Trophoblast cell (in vitro differentiated cells and primary cell): ENCODE measurements around the gene TNFRSF12A.

Experiments used
- DNase-seq, 2 donors: peaks; one replicate each; pipeline ENCODE4 v3.0.0-alpha.2; 2016
- H2AFZ ChIP-seq: 2 replicates; pipeline ENCODE4 v1.6.1; 2013; ENCODE audit warnings: low read length, moderate library complexity, mild to moderate bottlenecking; ENCODE audit not compliant: insufficient read depth, poor library complexity
- H2AK5ac ChIP-seq: 2 replicates; pipeline ENCODE4 v1.6.1; 2013; ENCODE audit warnings: mild to moderate bottlenecking, low read length
- H2BK120ac ChIP-seq: 2 replicates; pipeline ENCODE4 v1.6.1; 2013; ENCODE audit warnings: low read length, mild to moderate bottlenecking, moderate library complexity; ENCODE audit not compliant: insufficient read depth, poor library complexity
- H2BK12ac ChIP-seq: 2 replicates; pipeline ENCODE4 v1.6.1; 2013; ENCODE audit warnings: mild to moderate bottlenecking, low read length, moderate library complexity
- H2BK5ac ChIP-seq: 2 replicates; pipeline ENCODE4 v1.6.1; 2013; ENCODE audit warnings: low read length, low read depth, moderate library complexity, mild to moderate bottlenecking; ENCODE audit not compliant: poor library complexity
- H3K14ac ChIP-seq: 2 replicates; pipeline ENCODE4 v1.6.1; 2013; ENCODE audit warnings: mild to moderate bottlenecking, low read length
- H3K18ac ChIP-seq: 2 replicates; pipeline ENCODE4 v1.6.1; 2013; ENCODE audit warnings: mild to moderate bottlenecking, low read length
- H3K23ac ChIP-seq: 2 replicates; pipeline ENCODE4 v1.6.1; 2013; ENCODE audit warnings: low read length
- H3K27ac ChIP-seq: 2 replicates; pipeline ENCODE4 v1.5.1; 2013; ENCODE audit warnings: low read depth, mild to moderate bottlenecking, inconsistent platforms, low read length, moderate library complexity
- H3K27me3 ChIP-seq: 2 replicates; pipeline ENCODE4 v1.6.1; 2013; ENCODE audit warnings: inconsistent platforms, mild to moderate bottlenecking, low read length, moderate library complexity; ENCODE audit not compliant: insufficient read depth
- H3K36me3 ChIP-seq, 2 experiments: 1 replicate in 1 of 2; 2 replicates in 1 of 2; pipeline ENCODE4 v1.6.1; 2013; ENCODE audit warnings: low read length in 2 of 2, mild to moderate bottlenecking in 2 of 2, moderate library complexity in 1 of 2; ENCODE audit not compliant: insufficient read depth in 2 of 2, control insufficient read depth in 1 of 2
- H3K4ac ChIP-seq: 2 replicates; pipeline ENCODE4 v1.6.1; 2013; ENCODE audit warnings: low read depth, mild to moderate bottlenecking, low read length, moderate library complexity
- H3K4me1 ChIP-seq, 2 experiments: 1 replicate in 1 of 2; 2 replicates in 1 of 2; pipeline ENCODE4 v1.6.1; 2013; ENCODE audit warnings: low read length in 2 of 2, mild to moderate bottlenecking in 2 of 2, moderate library complexity in 1 of 2; ENCODE audit not compliant: insufficient read depth in 2 of 2, control insufficient read depth in 1 of 2
- H3K4me2 ChIP-seq: 2 replicates; pipeline ENCODE4 v1.6.1; 2013; ENCODE audit warnings: inconsistent platforms, mild to moderate bottlenecking, low read length, moderate library complexity
- H3K4me3 ChIP-seq: 2 replicates; pipeline ENCODE4 v1.5.1; 2013; ENCODE audit warnings: mild to moderate bottlenecking, low read depth, low read length, inconsistent platforms
- H3K79me1 ChIP-seq: one replicate; pipeline ENCODE4 v1.6.1; 2013; ENCODE audit warnings: low read length
- H3K79me2 ChIP-seq: 2 replicates; pipeline ENCODE4 v1.6.1; 2013; ENCODE audit warnings: low read length, mild to moderate bottlenecking; ENCODE audit not compliant: control insufficient read depth, insufficient read depth, poor library complexity
- H3K9ac ChIP-seq: 2 replicates; pipeline ENCODE4 v1.6.1; 2013; ENCODE audit warnings: mild to moderate bottlenecking, low read length
- H3K9me3 ChIP-seq: 2 replicates; pipeline ENCODE4 v1.6.1; 2013; ENCODE audit warnings: low read depth, mild to moderate bottlenecking, control low read depth, inconsistent platforms, low read length; ENCODE audit not compliant: insufficient read depth
- H4K12ac ChIP-seq: 2 replicates; pipeline ENCODE4 v1.6.1; 2013; ENCODE audit warnings: low read depth, mild to moderate bottlenecking, low read length, moderate library complexity
- H4K8ac ChIP-seq: 2 replicates; pipeline ENCODE4 v1.6.1; 2013; ENCODE audit warnings: low read depth, mild to moderate bottlenecking, low read length, moderate library complexity
- H4K91ac ChIP-seq: one replicate; pipeline ENCODE4 v1.6.1; 2013; ENCODE audit warnings: low read depth, mild to moderate bottlenecking, low read length, moderate library complexity
- WGBS: extraction: QIAGEN DNeasy Blood & Tissue Kit; methylation state at CpG from one replicate; pipeline ENCODE4 v1.1.7; 2013; ENCODE audit warnings: missing lambda C conversion rate; ENCODE audit not compliant: insufficient read length, insufficient coverage; ENCODE audit errors: extremely low coverage; 5-methylcytosine and 5-hydroxymethylcytosine counted together

TNFRSF12A gene

GRCh38 chr16:3000540-3000939 is 19.6 kb upstream of the TNFRSF12A start:
- no peak overlapping the region for H2AFZ ChIP-seq
- no peak overlapping the region for H2BK5ac ChIP-seq
- no peak overlapping the region for H2BK120ac ChIP-seq
- no peak overlapping the region for H3K27ac ChIP-seq
- H3K4me2 ChIP-seq, result no peak overlapping the region
- WGBS, result no CpG with 5 or more reads among the region's 4 CpGs
- no peak overlapping the region for H3K4ac ChIP-seq
- no peak overlapping the region for H4K12ac ChIP-seq
- H3K27me3 ChIP-seq, result no peaks in the 10 kb centered on the region
- H3K79me1 ChIP-seq, result no peaks in the 10 kb centered on the region
- no peak overlapping the region for H2AK5ac ChIP-seq
- no peaks in the 10 kb centered on the region for H3K36me3 ChIP-seq
- H3K79me2 ChIP-seq, result no peaks in the 10 kb centered on the region
- H3K18ac ChIP-seq, result no peak overlapping the region
- H3K9me3 ChIP-seq, result no peaks in the 10 kb centered on the region
- H3K14ac ChIP-seq, result no peak overlapping the region
- no peak overlapping the region for H4K91ac ChIP-seq
- no peak overlapping the region for H3K23ac ChIP-seq
- no peak overlapping the region for H3K9ac ChIP-seq
- H2BK12ac ChIP-seq, result no peak overlapping the region
- no peak overlapping the region for H3K4me3 ChIP-seq
- no peak overlapping the region for H4K8ac ChIP-seq
- H3K4me1 ChIP-seq, result no peaks in the 10 kb centered on the region
- DNase-seq, result no peak

GRCh38 chr16:3001316-3001715 is 18.9 kb upstream of the TNFRSF12A start:
- no peak for DNase-seq
- Histone ChIP-seq H2BK5ac (no peak overlapping the region), H2AK5ac (no peak overlapping the region), H3K4ac (no peak overlapping the region), H2AFZ (no peak overlapping the region), H3K27me3 (no peaks in the 10 kb centered on the region), H3K4me3 (no peak overlapping the region), H3K4me2 (no peak overlapping the region), H3K18ac (no peak overlapping the region), H3K27ac (no peak overlapping the region), H4K8ac (no peak overlapping the region), H4K12ac (no peak overlapping the region), H3K79me2 (no peaks in the 10 kb centered on the region), H3K4me1 (peaks cover 4% of the 10 kb centered on the region in 2 experiments), H3K79me1 (no peaks in the 10 kb centered on the region), H3K14ac (no peak overlapping the region), H2BK120ac (no peak overlapping the region), H3K9ac (no peak overlapping the region), H3K36me3 (no peaks in the 10 kb centered on the region), H4K91ac (no peak overlapping the region), H3K9me3 (no peaks in the 10 kb centered on the region), H3K23ac (no peak overlapping the region), H2BK12ac (no peak overlapping the region)
- no CpG with 5 or more reads among the region's 12 CpGs for WGBS

- H3K18ac ChIP-seq, result no peak overlapping the region
- H3K27ac ChIP-seq, result no peak overlapping the region
- H3K27me3 ChIP-seq, result no peaks in the 10 kb centered on the region
- H3K4me3 ChIP-seq, result peak overlapping the region; percentile 72
- peak overlapping the region; percentile 63 for H4K91ac ChIP-seq
- H3K9me3 ChIP-seq, result no peaks in the 10 kb centered on the region
- peaks cover 4% of the 10 kb centered on the region for H3K79me2 ChIP-seq
- no peak overlapping the region for H3K23ac ChIP-seq
- H3K14ac ChIP-seq, result no peak overlapping the region
- no CpG with 5 or more reads among the region's 58 CpGs for WGBS
- no peak overlapping the region for H4K8ac ChIP-seq
- no peaks in the 10 kb centered on the region for H3K36me3 ChIP-seq
- H2BK120ac ChIP-seq, result no peak overlapping the region
- H2BK5ac ChIP-seq, result no peak overlapping the region
- H2AK5ac ChIP-seq, result no peak overlapping the region
- H3K79me1 ChIP-seq, result peaks cover 17% of the 10 kb centered on the region
- H2BK12ac ChIP-seq, result no peak overlapping the region
- peak overlapping the region; percentile 21 for H2AFZ ChIP-seq
- no peak overlapping the region for H3K4ac ChIP-seq
- H3K4me1 ChIP-seq, result peaks cover 22 to 27% of the 10 kb centered on the region in 2 experiments
- H3K4me2 ChIP-seq, result peak overlapping the region; percentile 87
- peak; percentile 99 to 100 for DNase-seq
- no peak overlapping the region for H3K9ac ChIP-seq
- H4K12ac ChIP-seq, result no peak overlapping the region
Observed at GRCh38 chr16:3003582-3004270, 16.4 kb upstream of the TNFRSF12A start.

GRCh38 chr16:3004319-3004718 is 15.8 kb upstream of the TNFRSF12A start:
- Histone ChIP-seq H3K9me3 (no peaks in the 10 kb centered on the region), H3K27me3 (no peaks in the 10 kb centered on the region), H3K4me3 (peak overlapping the region; percentile 72)

More at GRCh38 chr16:3004319-3004718, 15.8 kb upstream of the TNFRSF12A start:
- DNase-seq, result peak in 1 of 2 donors; percentile 35
- H3K79me2 ChIP-seq, result peaks cover 4% of the 10 kb centered on the region
- WGBS, result no CpG with 5 or more reads among the region's 67 CpGs
- H3K9ac ChIP-seq, result no peak overlapping the region
- peaks cover 23% of the 10 kb centered on the region for H3K79me1 ChIP-seq
- H2BK5ac ChIP-seq, result no peak overlapping the region
- no peak overlapping the region for H3K14ac ChIP-seq
- H3K23ac ChIP-seq, result no peak overlapping the region
- no peak overlapping the region for H3K4ac ChIP-seq
- H4K8ac ChIP-seq, result no peak overlapping the region
- H4K91ac ChIP-seq, result peak overlapping the region; percentile 63
- peak overlapping the region; percentile 31 for H3K27ac ChIP-seq
- no peaks in the 10 kb centered on the region for H3K36me3 ChIP-seq
- H2BK120ac ChIP-seq, result no peak overlapping the region
- no peak overlapping the region for H4K12ac ChIP-seq
- no peak overlapping the region for H2AK5ac ChIP-seq
- peak overlapping the region; percentile 87 for H3K4me2 ChIP-seq
- no peak overlapping the region for H3K18ac ChIP-seq
- H2AFZ ChIP-seq, result peak overlapping the region; percentile 44
- H2BK12ac ChIP-seq, result no peak overlapping the region
- H3K4me1 ChIP-seq, result peaks cover 24 to 32% of the 10 kb centered on the region in 2 experiments
